Uterus (tissue), 2 donors: ENCODE measurements around the gene UCK1.
"Not testable (repeated sequence)": the region's sequence is repeated elsewhere in the genome, so short reads cannot be mapped to it uniquely, and the experiment has no call there.

Experiments used
- POLR2A ChIP-seq, 2 donors: fragments of 450-650 bp; IDR thresholded peaks; one replicate each; pipeline ENCODE4 v1.6.1; 2016; ENCODE audit warnings: antibody characterized with exemption in 2 of 2, mild to moderate bottlenecking in 1 of 2, moderate library complexity in 1 of 2
- TF ChIP-seq, protein P1 (sequence below), 4 experiments: fragments of 200-600 bp in 2 of 4; fragments of 450-650 bp in 2 of 4; sonication (generic) in 2 of 4; IDR thresholded peaks; one replicate each; pipeline ENCODE4 v1.5.1; 2016 to 2019; ENCODE audit warnings: antibody characterized with exemption in 4 of 4, mild to moderate bottlenecking in 2 of 4, moderate library complexity in 1 of 4

DNA sequence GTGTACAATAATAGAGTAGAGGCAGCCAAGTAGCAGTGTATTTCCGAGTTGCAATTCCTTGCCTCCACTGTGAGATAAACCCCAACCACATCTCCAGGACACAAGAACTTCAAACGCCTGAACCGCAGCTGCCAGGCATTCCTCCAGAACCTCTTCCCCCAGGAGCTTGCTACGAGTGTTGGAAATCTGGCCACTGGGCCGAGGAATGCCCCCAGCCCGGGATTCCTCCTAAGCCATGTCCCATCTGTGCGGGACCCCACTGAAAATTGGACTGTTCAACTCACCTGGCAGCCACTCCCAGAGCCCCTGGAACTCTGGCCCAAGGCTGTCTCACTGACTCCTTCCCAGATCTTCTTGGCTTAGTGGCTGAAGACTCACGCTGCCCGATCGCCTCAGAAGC, 18.1 kb upstream of the UCK1 start:
- TF ChIP-seq, protein P1, sequence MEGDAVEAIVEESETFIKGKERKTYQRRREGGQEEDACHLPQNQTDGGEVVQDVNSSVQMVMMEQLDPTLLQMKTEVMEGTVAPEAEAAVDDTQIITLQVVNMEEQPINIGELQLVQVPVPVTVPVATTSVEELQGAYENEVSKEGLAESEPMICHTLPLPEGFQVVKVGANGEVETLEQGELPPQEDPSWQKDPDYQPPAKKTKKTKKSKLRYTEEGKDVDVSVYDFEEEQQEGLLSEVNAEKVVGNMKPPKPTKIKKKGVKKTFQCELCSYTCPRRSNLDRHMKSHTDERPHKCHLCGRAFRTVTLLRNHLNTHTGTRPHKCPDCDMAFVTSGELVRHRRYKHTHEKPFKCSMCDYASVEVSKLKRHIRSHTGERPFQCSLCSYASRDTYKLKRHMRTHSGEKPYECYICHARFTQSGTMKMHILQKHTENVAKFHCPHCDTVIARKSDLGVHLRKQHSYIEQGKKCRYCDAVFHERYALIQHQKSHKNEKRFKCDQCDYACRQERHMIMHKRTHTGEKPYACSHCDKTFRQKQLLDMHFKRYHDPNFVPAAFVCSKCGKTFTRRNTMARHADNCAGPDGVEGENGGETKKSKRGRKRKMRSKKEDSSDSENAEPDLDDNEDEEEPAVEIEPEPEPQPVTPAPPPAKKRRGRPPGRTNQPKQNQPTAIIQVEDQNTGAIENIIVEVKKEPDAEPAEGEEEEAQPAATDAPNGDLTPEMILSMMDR (IDR thresholded peaks at IDR 0.05): not testable (repeated sequence)
- not testable (repeated sequence) for TF ChIP-seq POLR2A (IDR thresholded peaks at IDR 0.05)
